SK-N-SH treated with all-trans-retinoic acid at 6 μM for 48 hours (cell line): ENCODE measurements around the gene LARGE1.

Source experiments
- ATAC-seq: fragments of 200-7000 bp; cut with Tn5 transposase; 3 replicates; pipeline ENCODE4 v1.9.1; 2020; ENCODE audit warnings: mild to moderate bottlenecking, moderate library complexity
- ARNTL ChIP-seq: fragments of 450-650 bp; formaldehyde crosslinking; IDR thresholded peaks from 2 replicates; pipeline ENCODE4 v1.5.0; 2020; ENCODE audit warnings: low read depth, mild to moderate bottlenecking, moderate library complexity, borderline replicate concordance
- BACH2 ChIP-seq: fragments of 250-450 bp; sonication (Bioruptor Pico); IDR thresholded peaks from 2 replicates; pipeline ENCODE4 v1.9.0; 2021; ENCODE audit warnings: mild to moderate bottlenecking, borderline replicate concordance
- CREB5 ChIP-seq: fragments of 250-450 bp; sonication (Bioruptor Pico); IDR thresholded peaks from 2 replicates; pipeline ENCODE4 v1.5.1; 2020; ENCODE audit warnings: low read depth, mild to moderate bottlenecking, moderate library complexity
- CSDC2 ChIP-seq: fragments of 250-450 bp; sonication (Bioruptor Pico); IDR thresholded peaks from 2 replicates; pipeline ENCODE4 v1.5.0; 2020; ENCODE audit warnings: mild to moderate bottlenecking, moderate library complexity
- CSRNP3 ChIP-seq: fragments of 250-450 bp; sonication (Bioruptor Pico); IDR thresholded peaks from 2 replicates; pipeline ENCODE4 v1.5.1; 2021; ENCODE audit warnings: mild to moderate bottlenecking, moderate library complexity
- ESRRG ChIP-seq: fragments of 250-450 bp; sonication (Bioruptor Pico); IDR thresholded peaks from 2 replicates; pipeline ENCODE4 v1.6.1; 2021; ENCODE audit warnings: mild to moderate bottlenecking
- GLIS3 ChIP-seq: fragments of 250-450 bp; sonication (Bioruptor Pico); IDR thresholded peaks from 2 replicates; pipeline ENCODE4 v1.5.0; 2020; ENCODE audit warnings: mild to moderate bottlenecking, moderate library complexity
- ISL1 ChIP-seq: fragments of 250-450 bp; sonication (Bioruptor Pico); IDR thresholded peaks from 2 replicates; pipeline ENCODE4 v2.1.2; 2022; ENCODE audit warnings: mild to moderate bottlenecking, moderate library complexity
- OSR1 ChIP-seq: fragments of 250-450 bp; sonication (Bioruptor Pico); IDR thresholded peaks from 2 replicates; pipeline ENCODE4 v1.8.0; 2022; ENCODE audit warnings: moderate library complexity, mild to moderate bottlenecking, inconsistent platforms
- POU6F1 ChIP-seq: fragments of 250-450 bp; sonication (Bioruptor Pico); IDR thresholded peaks from 2 replicates; pipeline ENCODE4 v1.8.0; 2021; ENCODE audit warnings: low read depth, mild to moderate bottlenecking, moderate library complexity, borderline replicate concordance
- PPARA ChIP-seq: fragments of 250-450 bp; sonication (Bioruptor Pico); IDR thresholded peaks from 2 replicates; pipeline ENCODE4 v1.5.0; 2020; ENCODE audit warnings: mild to moderate bottlenecking, borderline replicate concordance
- RARB ChIP-seq: fragments of 250-450 bp; sonication (Bioruptor Pico); IDR thresholded peaks from 2 replicates; pipeline ENCODE4 v1.8.0; 2021; ENCODE audit warnings: mild to moderate bottlenecking, moderate library complexity
- SNAI2 ChIP-seq: fragments of 250-450 bp; sonication (Bioruptor Pico); IDR thresholded peaks from 2 replicates; pipeline ENCODE4 v1.5.0; 2020; ENCODE audit warnings: mild to moderate bottlenecking, moderate library complexity
- TCF4 ChIP-seq: fragments of 250-450 bp; sonication (Bioruptor Pico); IDR thresholded peaks from 2 replicates; pipeline ENCODE4 v1.8.0; 2021; ENCODE audit warnings: mild to moderate bottlenecking, moderate library complexity, borderline replicate concordance
- TOX ChIP-seq: fragments of 250-450 bp; sonication (Bioruptor Pico); IDR thresholded peaks from 2 replicates; pipeline ENCODE4 v1.8.0; 2021; ENCODE audit warnings: mild to moderate bottlenecking, moderate library complexity, borderline replicate concordance
- TSHZ2 ChIP-seq: fragments of 250-450 bp; sonication (Bioruptor Pico); IDR thresholded peaks from 2 replicates; pipeline ENCODE4 v1.5.0; 2020; ENCODE audit warnings: mild to moderate bottlenecking, moderate library complexity
- ZC3H10 ChIP-seq: fragments of 250-450 bp; sonication (Bioruptor Pico); IDR thresholded peaks from 2 replicates; pipeline ENCODE4 v1.5.1; 2021; ENCODE audit warnings: mild to moderate bottlenecking, moderate library complexity
- ZFP3 ChIP-seq: fragments of 250-450 bp; sonication (Bioruptor Pico); IDR thresholded peaks from 2 replicates; pipeline ENCODE4 v1.5.0; 2020; ENCODE audit warnings: mild to moderate bottlenecking, moderate library complexity
- ZFP30 ChIP-seq: fragments of 450-650 bp; formaldehyde crosslinking; IDR thresholded peaks from 2 replicates; pipeline ENCODE4 v1.5.0; 2022; ENCODE audit warnings: mild to moderate bottlenecking, moderate library complexity
- ZNF70 ChIP-seq: fragments of 450-650 bp; formaldehyde crosslinking; IDR thresholded peaks from 2 replicates; pipeline ENCODE4 v1.5.0; 2020; ENCODE audit warnings: mild to moderate bottlenecking, moderate library complexity

Gene LARGE1

DNA sequence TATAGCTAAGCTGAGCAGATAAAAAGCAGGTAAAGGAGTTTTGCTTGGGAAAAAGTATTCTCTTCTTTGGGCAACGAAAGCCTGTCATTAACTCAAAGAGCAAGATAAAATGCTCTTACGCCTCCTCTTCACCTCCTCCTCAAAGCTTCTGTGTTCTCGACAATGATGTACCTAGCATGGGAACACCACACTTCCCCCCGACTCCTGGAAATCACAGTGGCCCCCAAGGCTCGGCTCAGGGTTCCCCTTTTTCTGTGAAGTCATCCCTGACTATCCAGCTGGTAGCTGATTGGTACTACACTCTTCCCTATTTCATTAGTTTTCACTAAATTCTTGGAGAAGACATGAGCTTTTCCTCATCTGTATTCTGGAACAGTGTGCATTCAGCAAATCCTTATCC lies 336.1 kb downstream of the LARGE1 start:
- no peak for ATAC-seq

DNA sequence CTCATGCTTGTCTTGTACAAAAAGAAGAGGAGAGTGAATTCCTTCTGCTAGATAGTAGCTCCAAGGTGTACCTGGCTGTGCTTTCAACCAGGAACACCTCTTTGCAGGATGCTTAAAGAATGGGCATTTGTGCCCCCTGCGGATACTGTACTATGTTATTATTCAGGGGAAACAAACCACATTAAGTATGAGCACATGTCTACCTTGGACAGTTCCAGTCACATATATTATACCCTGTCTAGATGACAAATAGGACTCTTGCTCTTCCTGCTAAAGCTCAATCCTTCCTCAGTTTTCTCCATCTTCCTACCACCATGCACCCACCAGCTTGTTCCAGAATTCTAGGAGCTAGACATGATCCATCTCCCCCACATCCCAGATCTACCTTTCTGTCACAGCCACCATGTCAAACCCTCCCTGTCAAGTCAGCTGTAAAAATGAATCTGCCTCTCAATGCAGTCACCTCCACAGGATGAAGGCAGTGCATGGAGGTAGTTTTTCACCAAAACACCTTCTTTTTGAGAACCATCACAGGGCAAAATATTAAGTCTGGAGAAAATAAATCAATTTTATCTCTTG lies 337.4 kb downstream of the LARGE1 start:
- ATAC-seq, result no peak
- TF ChIP-seq CREB5 (CRISPR knock-in tag) (no peak), PPARA (no peak), BACH2 (CRISPR knock-in tag) (no peak), TOX (CRISPR knock-in tag) (no peak), RARB (no peak), ZFP3 (CRISPR knock-in tag) (no peak), ZNF70 (CRISPR knock-in tag) (no peak), OSR1 (CRISPR knock-in tag) (no peak), ZFP30 (CRISPR knock-in tag) (no peak), SNAI2 (CRISPR knock-in tag) (no peak), GLIS3 (CRISPR knock-in tag) (no peak), TSHZ2 (CRISPR knock-in tag) (no peak), ARNTL (no peak), CSDC2 (CRISPR knock-in tag) (no peak), POU6F1 (CRISPR knock-in tag) (no peak), ZC3H10 (CRISPR knock-in tag) (no peak), ISL1 (CRISPR knock-in tag) (no peak), ESRRG (CRISPR knock-in tag) (no peak), TCF4 (CRISPR knock-in tag) (no peak)

More for the DNA sequence above, 336.1 kb downstream of the LARGE1 start:
- TF ChIP-seq CREB5 (CRISPR knock-in tag), result no peak
- TF ChIP-seq GLIS3 (CRISPR knock-in tag), result no peak
- no peak for TF ChIP-seq RARB
- TF ChIP-seq ZFP30 (CRISPR knock-in tag), result no peak
- no peak for TF ChIP-seq TOX (CRISPR knock-in tag)
- no peak for TF ChIP-seq TCF4 (CRISPR knock-in tag)
- TF ChIP-seq ARNTL, result no peak
- TF ChIP-seq ISL1 (CRISPR knock-in tag), result no peak
- no peak for TF ChIP-seq TSHZ2 (CRISPR knock-in tag)
- TF ChIP-seq SNAI2 (CRISPR knock-in tag), result no peak
- no peak for TF ChIP-seq ZNF70 (CRISPR knock-in tag)
- no peak for TF ChIP-seq CSRNP3
